Spleen (tissue), 11 donors: ENCODE data around the gene ITCH. TPM values are rescaled to one million over a fixed set of nuclear protein-coding genes. Genes with fewer than 3 reads are reported as not detected.
A peak's percentile ranks its signal among the peaks of the same experiment; 100 is the strongest.

ENCODE experiments used
- DNase-seq: peaks from one replicate; pipeline ENCODE4 v3.0.0-alpha.2; 2020
- H3K27ac ChIP-seq, 8 donors: fragments of 200-600 bp; sonication (generic) in 7 of 8; 1 replicate in 4 of 8; 2 replicates in 4 of 8; pipeline versions ENCODE4 v1.5.0 to v1.8.0; 2016 to 2021; ENCODE audit warnings: inconsistent platforms in 4 of 8, mild to moderate bottlenecking in 4 of 8, moderate library complexity in 1 of 8
- H3K27me3 ChIP-seq, 7 donors: fragments of 200-600 bp; sonication (generic) in 6 of 7; replicated peaks in 1 of 7; 1 replicate in 4 of 7; 2 replicates in 3 of 7; pipeline versions ENCODE4 v1.5.0 to v1.8.0; 2016 to 2021; ENCODE audit warnings: inconsistent platforms in 3 of 7, mild to moderate bottlenecking in 1 of 7
- H3K36me3 ChIP-seq, 6 donors: fragments of 200-600 bp; sonication (generic) in 5 of 6; 1 replicate in 4 of 6; 2 replicates in 2 of 6; pipeline versions ENCODE4 v1.5.0 to v1.8.0; 2016 to 2021; ENCODE audit warnings: inconsistent platforms in 2 of 6
- H3K4me1 ChIP-seq, 6 donors: fragments of 200-600 bp; sonication (generic) in 5 of 6; 1 replicate in 3 of 6; 2 replicates in 3 of 6; pipeline versions ENCODE4 v1.5.0 to v1.8.0; 2016 to 2021; ENCODE audit warnings: inconsistent platforms in 3 of 6
- H3K4me3 ChIP-seq, 8 donors: fragments of 200-600 bp; sonication (generic) in 7 of 8; 1 replicate in 4 of 8; 2 replicates in 4 of 8; pipeline versions ENCODE4 v1.5.0 to v1.8.0; 2016 to 2021; ENCODE audit warnings: inconsistent platforms in 4 of 8, mild to moderate bottlenecking in 4 of 8, moderate library complexity in 2 of 8
- H3K9me3 ChIP-seq, 8 donors: fragments of 200-600 bp; sonication (generic) in 7 of 8; 1 replicate in 4 of 8; 2 replicates in 4 of 8; pipeline versions ENCODE4 v1.5.0 to v1.8.0; 2016 to 2021; ENCODE audit warnings: inconsistent platforms in 4 of 8
- POLR2A ChIP-seq, 3 donors: fragments of 450-650 bp; IDR thresholded peaks; one replicate each; pipeline ENCODE4 v1.5.1; 2017; ENCODE audit warnings: antibody characterized with exemption in 3 of 3, mild to moderate bottlenecking in 1 of 3
- POLR2AphosphoS5 ChIP-seq, 3 donors: sonication (generic); formaldehyde crosslinking; IDR thresholded peaks; one replicate each; pipeline ENCODE4 v1.5.1; 2017; ENCODE audit warnings: antibody characterized with exemption in 3 of 3
- WGBS, 5 donors: extraction: QIAGEN DNeasy Blood & Tissue Kit in 3 of 5; methylation state at CpG; one replicate each; pipeline versions ENCODE4 v1.1.5 to v1.1.7; 2013 to 2018; 5-methylcytosine and 5-hydroxymethylcytosine counted together
- intact Hi-C: fragments of 100-400 bp; cut with DNase I; formaldehyde crosslinking; loops from one replicate; pipeline ENCODE4 v1.15.0; 2023; ENCODE audit warnings: low total_unique reads
- microRNA-seq, 3 donors: library from miRNA; unstranded; fragments of <30 nt; microRNA quantifications; one replicate each; pipeline versions ENCODE4 to v1.1.0, GENCODE V29; 2019 to 2020
- polyA plus RNA-seq, 3 donors: library from polyadenylated mRNA; stranded (reverse); fragments of 200-250 nt; gene quantifications; one replicate each; pipeline ENCODE4 v1.2.1, GENCODE V29; 2013
- small RNA-seq, 4 donors: library from RNA; depleted of rRNA; stranded (forward); fragments of <200 nt; gene quantifications; one replicate each; pipeline ENCODE3, GENCODE V24; 2016
- total RNA-seq, 7 donors: library from RNA; depleted of rRNA in 3 of 7; stranded (reverse); fragments of >200 nt in 3 of 7; fragmentation: NEBNext Ultra II Directional in 4 of 7; extraction: Animal tissue kit (Norgen Biotek cat#: 25700) in 4 of 7; gene quantifications; one replicate each; pipeline versions ENCODE4 v1.1.0 to v1.2.1, GENCODE V29; 2016 to 2021
- TF ChIP-seq, protein P1 (sequence below), 11 experiments: fragments of 200-600 bp in 7 of 11; fragments of 450-650 bp in 4 of 11; sonication (generic) in 4 of 11; IDR thresholded peaks in 8 of 11; conservative IDR thresholded peaks in 3 of 11; 1 replicate in 7 of 11; 2 replicates in 4 of 11; pipeline versions ENCODE4 v1.4.0 to v1.8.0; 2016 to 2021; ENCODE audit warnings: antibody characterized with exemption in 11 of 11, inconsistent platforms in 4 of 11, mild to moderate bottlenecking in 1 of 11
- donor health status: healthy with polysubstance abuse.
- donor health status: DM: no; HTN: no; CAD: no; lungs with moderate emphysema.
- donor health status: DM: no; HTN: no; CAD: no.
- donor health status: Bipolar disorder and iron deficiency.
- donor health status: healthy.
- donor health status: DM: no; HTN: no; CAD: no.
- donor health status: DM: yes; HTN: yes; CAD: no.

The ITCH gene
- total and polyA plus RNA-seq, 10 donors = 6.9 to 72.7 (median 61.6) TPM

DNA sequence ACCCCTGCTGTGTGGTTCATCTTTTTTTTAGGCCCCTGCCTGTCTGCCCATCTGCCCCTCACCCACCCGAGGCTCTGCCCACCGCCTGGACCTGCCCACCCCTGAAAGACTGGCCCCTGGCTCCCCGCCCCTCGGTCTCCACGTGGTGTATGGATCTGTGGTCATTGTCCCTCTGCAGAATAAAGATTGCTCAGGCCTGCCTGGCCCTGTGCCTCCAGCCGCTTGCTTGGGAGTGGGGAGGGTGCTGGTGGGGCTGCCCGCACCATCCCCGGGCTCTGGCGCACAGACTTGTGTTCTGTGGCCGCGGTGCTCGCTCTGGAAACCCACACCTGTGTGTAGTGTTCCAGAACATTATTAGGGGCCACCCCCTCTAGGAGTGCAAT, 197.1 kb downstream of the ITCH start:
- no peak overlapping the region for H3K4me3 ChIP-seq
- no peaks in the 10 kb centered on the region for H3K27me3 ChIP-seq
- intact Hi-C loops = no loop called here
- H3K4me1 ChIP-seq = peaks cover 5 to 31% (median 13%) of the 10 kb centered on the region in 6 donors
- peaks cover 0 to 8% (median 0%) of the 10 kb centered on the region in 6 donors for H3K36me3 ChIP-seq
- no peaks in the 10 kb centered on the region for H3K9me3 ChIP-seq
- peak; percentile 75 for DNase-seq
- TF ChIP-seq POLR2A (IDR thresholded peaks at IDR 0.05) (no peak), POLR2AphosphoS5 (IDR thresholded peaks at IDR 0.05) (no peak)
- TF ChIP-seq, protein P1, sequence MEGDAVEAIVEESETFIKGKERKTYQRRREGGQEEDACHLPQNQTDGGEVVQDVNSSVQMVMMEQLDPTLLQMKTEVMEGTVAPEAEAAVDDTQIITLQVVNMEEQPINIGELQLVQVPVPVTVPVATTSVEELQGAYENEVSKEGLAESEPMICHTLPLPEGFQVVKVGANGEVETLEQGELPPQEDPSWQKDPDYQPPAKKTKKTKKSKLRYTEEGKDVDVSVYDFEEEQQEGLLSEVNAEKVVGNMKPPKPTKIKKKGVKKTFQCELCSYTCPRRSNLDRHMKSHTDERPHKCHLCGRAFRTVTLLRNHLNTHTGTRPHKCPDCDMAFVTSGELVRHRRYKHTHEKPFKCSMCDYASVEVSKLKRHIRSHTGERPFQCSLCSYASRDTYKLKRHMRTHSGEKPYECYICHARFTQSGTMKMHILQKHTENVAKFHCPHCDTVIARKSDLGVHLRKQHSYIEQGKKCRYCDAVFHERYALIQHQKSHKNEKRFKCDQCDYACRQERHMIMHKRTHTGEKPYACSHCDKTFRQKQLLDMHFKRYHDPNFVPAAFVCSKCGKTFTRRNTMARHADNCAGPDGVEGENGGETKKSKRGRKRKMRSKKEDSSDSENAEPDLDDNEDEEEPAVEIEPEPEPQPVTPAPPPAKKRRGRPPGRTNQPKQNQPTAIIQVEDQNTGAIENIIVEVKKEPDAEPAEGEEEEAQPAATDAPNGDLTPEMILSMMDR (IDR thresholded peaks at IDR 0.05 in 8 of 11, conservative IDR thresholded peaks at IDR 0.05 in 3 of 11) = no peak
- peak overlapping the region in 4 of 8 donors; percentile 4 to 94 (median 94) for H3K27ac ChIP-seq
- 48 to 90% (median 79%) methylated on average over 12 of the region's 12 CpGs for WGBS, 5 donors

DNA sequence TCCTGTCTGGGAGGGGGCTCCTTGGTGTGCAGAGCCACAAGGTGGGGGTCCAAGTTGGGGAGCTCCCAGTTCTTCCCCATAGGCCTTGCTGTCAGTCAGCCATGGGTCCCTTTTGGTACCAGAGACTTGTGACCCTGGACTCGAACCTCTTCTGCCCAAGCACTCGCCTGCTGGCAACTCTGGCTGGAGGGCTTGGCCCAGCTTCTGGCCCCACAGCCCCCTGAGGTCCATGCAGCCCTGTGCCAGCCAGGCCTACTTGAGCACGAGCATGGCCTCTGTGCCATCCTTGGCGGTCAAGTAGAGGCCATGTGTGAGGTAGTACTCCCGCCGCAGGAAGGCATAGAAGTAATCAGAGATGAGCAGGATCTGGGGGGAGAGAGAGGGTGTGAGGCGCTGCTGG, 197.5 kb downstream of the ITCH start:
- H3K27ac ChIP-seq = peak overlapping the region in 3 of 8 donors; percentile 32 to 94 (median 94)
- no peak for DNase-seq
- intact Hi-C loops = no loop called here
- H3K27me3 ChIP-seq = no peaks in the 10 kb centered on the region
- H3K36me3 ChIP-seq = peaks cover 0 to 8% (median 0%) of the 10 kb centered on the region in 6 donors
- H3K9me3 ChIP-seq = no peaks in the 10 kb centered on the region
- TF ChIP-seq POLR2A (IDR thresholded peaks at IDR 0.05) = no peak
- TF ChIP-seq, protein P1 (IDR thresholded peaks at IDR 0.05 in 8 of 11, conservative IDR thresholded peaks at IDR 0.05 in 3 of 11) = no peak
- TF ChIP-seq POLR2AphosphoS5 (IDR thresholded peaks at IDR 0.05) = no peak
- WGBS, 5 donors = 90 to 99% (median 92%) methylated on average over 7 of the region's 7 CpGs
- peaks cover 5 to 31% (median 13%) of the 10 kb centered on the region in 6 donors for H3K4me1 ChIP-seq
- no peak overlapping the region for H3K4me3 ChIP-seq

Small RNA genes within 50 kb of the gene (microRNA-seq; reads per million reads assigned to microRNA genes)
- gene MIR644A = 0 reads per million in 3 donors

Small RNA genes within 50 kb of the gene (small RNA-seq; reads per million reads assigned to genes)
- gene AL356299.1 = 0 reads per million in 4 donors
- gene MIR644A = 0 reads per million in 4 donors
- gene RF00019 = 0 reads per million in 4 donors

Other genes starting within 250 kb of the ITCH start
- gene ASIP, start 121.8 kb upstream of the ITCH start, total RNA-seq = not detected
- gene ASIP, start 121.8 kb upstream of the ITCH start, polyA plus RNA-seq = 1 to 10 TPM in 2 of 3 donors, under 1 TPM in 1; 0.63 to 2.7 (median 1.7) TPM
- gene AHCY, start 59.9 kb upstream of the ITCH start, total RNA-seq = 10 to 100 TPM; 35.0 to 56.0 (median 46.3) TPM
- gene AHCY, start 59.9 kb upstream of the ITCH start, polyA plus RNA-seq = 10 to 100 TPM; 45.9 to 67.1 (median 55.2) TPM
- gene DYNLRB1, start 153.1 kb downstream of the ITCH start, total RNA-seq = 100 to 1,000 TPM in 3 of 7 donors, 10 to 100 TPM in 4; 72.0 to 209 (median 91.9) TPM
- 100 to 1,000 TPM; 151 to 190 (median 166) TPM for gene DYNLRB1, start 153.1 kb downstream of the ITCH start, polyA plus RNA-seq
- 10 to 100 TPM; 13.0 to 34.0 (median 26.0) TPM for gene MAP1LC3A, start 195.4 kb downstream of the ITCH start, total RNA-seq
- 10 to 100 TPM; 47.3 to 56.7 (median 54.2) TPM for gene MAP1LC3A, start 195.4 kb downstream of the ITCH start, polyA plus RNA-seq